AG20443 (cell line): Measurements from ENCODE around the gene SLC25A31.
A peak's percentile ranks its signal among the peaks of the same experiment; 100 is the strongest.

ENCODE experiments used
- DNase-seq: peaks from one replicate; pipeline ENCODE4 v3.0.0; 2012; ENCODE audit warnings: low spot score, mixed read lengths

Gene SLC25A31

DNA sequence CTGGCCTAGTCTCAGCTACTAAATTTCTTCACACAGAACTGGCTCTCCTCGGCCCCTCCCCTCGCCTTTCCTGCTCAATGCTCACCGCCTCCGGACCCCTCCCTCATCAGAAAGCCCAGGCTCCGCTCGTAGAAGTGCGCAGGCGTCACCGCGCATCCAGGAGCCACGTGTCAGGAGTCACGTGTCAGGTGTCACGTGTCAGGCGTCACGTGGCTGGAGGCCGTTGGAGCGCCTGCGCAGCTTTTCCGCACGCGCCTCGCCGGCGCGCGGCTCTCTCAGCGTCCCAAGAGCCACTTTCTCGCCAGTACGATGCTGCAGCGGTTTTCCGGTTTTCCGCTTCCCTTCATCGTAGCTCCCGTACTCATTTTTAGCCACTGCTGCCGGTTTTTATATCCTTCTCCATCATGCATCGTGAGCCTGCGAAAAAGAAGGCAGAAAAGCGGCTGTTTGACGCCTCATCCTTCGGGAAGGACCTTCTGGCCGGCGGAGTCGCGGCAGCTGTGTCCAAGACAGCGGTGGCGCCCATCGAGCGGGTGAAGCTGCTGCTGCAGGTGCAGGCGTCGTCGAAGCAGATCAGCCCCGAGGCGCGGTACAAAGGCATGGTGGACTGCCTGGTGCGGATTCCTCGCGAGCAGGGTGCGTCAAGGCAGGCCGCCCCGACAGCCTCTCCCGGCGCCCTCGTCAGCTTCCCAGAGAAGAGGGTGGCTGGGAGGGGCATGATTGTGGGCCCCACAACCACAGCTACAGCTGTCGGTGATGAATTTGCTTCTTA lies at the start of gene SLC25A31:
Gene SLC25A31 (plus strand): TSS at position 259 of the 772 bp plus-strand sequence. CDS start 146 bp downstream, at position 405.
- DNase-seq: no peak

DNA sequence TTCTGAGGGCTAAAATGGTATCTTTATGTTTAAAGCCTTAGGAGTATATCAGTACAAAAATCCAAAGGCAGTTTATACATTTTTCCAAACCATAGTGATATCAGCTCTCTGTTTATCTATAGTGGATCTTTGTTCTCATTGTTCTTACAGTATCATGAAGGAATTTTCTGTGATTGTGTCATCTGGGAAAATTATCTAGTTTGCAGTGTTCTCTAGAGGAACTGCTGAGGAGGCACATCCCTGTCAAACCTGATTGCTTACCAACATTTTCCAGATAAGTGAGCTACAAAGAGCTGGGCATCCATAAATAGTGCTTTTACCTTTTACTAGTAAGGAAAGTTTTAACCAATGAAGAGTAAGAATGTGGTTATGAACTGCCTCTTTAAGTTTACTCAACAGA lies 44.9 kb upstream of the SLC25A31 start:
- DNase-seq: no peak

DNA sequence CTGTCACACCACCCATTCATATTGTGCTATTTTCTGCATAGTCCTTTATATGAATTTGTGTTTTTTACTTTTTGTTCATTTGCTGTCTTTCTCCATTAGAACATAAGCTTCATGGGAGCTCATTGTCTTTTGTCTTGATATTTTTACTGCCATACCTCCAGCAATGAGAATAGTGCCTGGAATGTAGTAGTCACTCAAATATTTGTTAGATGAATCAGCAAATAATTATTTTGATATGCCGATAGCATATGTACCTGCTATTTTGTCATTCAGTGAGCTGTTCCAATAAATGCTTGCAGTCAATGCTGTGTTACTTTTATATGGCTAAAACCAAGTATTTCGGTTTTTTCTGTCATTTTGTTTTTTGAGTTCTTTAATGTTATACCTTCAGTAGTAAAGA lies 43.5 kb upstream of the SLC25A31 start:
- no peak for DNase-seq

DNA sequence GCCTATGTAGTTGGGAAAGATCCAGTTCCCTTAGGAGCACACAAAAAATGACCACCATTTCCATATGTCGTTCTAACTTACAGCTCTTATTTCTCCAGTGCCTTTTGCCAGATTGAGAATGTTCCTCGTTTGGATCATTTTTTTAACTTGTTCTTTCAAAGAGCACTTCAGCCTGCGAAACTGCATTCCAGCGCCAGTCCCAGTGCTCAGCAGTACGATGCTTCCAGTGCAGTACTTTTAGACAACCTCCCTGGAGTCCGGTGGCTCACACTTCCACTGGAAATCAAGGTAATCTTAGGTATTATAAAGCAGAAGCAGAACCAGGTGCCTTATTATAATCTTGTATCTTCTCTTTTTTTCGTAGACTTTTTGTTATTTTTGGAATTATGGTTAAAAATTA lies 42.6 kb upstream of the SLC25A31 start:
- no peak for DNase-seq

DNA sequence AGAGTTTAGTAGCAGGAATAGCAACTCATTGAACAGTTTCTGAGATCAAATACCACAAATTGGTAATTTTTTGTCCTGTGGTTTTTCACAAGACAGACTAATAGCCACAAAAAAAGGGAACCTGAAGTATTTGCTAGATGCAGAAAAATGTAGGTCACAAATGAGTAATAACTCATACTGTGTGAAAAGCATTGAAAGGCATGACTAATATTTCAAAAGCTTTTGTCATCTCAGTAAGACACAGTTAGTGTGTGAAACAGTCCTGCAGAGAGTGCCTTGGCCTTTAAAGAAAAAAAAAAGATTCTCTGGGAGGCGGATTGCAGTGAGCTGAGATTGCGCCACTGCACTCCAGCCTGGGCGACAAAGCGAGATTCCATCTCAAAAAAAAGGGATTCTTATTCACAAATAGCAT lies 31.4 kb upstream of the SLC25A31 start:
- peak; percentile 53 for DNase-seq

DNA sequence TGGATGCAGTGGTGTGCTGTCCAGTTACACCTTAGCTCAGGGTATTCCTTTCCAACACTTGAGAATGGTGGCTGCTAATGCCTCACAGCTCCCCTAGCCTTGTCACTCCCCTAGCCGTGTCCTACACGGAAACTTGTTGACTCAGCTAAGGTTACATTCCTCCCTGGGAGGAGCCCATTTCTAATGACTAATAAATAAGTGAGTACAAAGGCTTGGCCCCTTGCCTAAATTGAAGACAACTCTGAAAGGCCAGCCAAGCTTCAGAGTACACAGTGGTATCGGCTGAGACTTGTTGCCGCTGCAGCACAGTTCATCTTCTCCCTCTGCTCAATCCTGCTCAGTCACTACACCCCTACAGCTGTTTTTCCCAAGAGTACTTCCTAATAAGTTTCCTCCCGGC lies 21.2 kb upstream of the SLC25A31 start:
- DNase-seq: peak; percentile 37

DNA sequence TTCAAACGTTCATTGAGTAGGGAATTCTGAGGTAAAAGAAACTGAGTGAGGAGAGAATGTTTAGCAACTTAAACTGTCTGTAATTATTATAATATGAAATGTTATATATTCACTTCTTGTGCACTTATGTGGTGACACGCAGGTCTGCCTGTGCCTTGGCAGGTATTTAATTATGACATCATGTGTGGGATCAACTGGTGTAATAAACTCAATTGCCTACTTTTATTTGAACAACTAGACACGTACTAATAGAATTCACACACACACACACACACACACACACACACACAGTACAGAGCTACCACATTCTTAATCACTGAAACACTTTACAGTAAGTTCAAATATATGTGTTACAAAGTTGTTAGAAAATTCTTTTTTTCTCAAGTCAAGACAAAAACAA lies 20.7 kb upstream of the SLC25A31 start:
- no peak for DNase-seq

DNA sequence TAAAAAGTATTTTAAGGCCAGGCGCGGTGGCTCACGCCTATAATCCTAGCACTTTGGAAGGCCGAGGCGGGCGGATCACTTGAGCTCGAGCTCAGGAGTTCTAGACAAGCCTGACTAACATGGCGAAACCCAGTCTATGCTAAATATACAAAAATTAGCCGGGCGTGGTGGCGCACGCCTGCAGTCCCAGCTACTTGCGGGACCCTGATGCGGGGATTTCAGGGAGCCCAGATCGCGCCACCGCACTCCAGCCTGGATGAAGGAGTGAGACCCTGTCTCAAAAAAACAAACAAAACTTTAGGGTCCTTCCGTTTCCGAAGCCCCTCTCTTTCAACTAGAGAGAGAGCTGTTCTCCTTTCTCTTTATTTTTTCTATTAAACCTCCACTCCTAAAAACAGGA lies 1.2 kb downstream of the SLC25A31 start:
- DNase-seq: no peak

DNA sequence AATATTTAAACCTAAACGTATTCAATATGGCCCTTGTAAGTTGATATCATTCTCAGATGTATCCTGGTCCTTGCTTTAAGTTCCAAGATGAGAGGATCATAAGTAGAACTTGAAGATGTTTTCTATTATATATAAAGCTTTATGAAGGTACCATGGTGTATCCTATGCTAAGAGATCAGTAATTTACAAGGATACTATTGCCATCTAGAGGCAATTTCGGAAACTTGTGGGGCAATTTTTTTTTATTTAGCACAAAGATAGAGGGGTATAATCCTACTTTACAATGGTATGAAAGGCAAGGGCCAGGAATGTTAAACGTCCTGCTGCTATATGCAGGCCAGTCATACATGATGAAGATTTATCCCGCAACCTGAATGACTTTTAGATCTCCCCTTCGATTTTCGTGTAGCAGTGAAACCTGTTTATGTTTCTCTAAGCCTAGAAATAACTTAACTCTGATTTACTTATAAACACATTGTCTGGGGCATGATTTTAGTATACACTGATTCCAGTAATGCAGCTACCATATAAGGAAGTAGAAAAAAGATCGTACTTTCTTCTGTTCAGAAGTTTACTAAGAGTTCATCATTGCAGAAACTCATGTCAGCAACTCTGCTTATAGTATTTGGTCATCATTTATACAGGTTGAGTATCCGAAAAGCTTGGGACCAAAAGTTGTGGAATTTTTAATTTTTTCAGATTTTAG lies 2.6 kb downstream of the SLC25A31 start:
- DNase-seq: peak; percentile 45

DNA sequence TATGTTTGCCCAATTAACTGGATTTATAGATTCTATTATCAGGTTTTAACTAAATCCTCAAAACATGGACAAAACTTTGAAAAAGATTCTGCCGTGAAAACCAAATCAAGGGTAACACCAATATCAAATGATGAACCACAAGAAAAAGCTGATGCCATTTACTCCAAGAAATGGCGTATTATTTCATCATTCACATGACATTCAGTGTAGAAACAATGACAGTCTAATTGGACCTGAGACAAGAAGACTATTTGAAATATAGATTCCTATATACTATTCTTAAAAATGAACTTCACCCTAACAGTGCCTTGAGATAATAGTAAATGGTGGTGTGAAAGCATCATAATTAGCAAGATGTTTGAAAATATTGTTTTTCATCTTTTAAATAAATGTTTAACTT lies 4.8 kb downstream of the SLC25A31 start:
- no peak for DNase-seq

DNA sequence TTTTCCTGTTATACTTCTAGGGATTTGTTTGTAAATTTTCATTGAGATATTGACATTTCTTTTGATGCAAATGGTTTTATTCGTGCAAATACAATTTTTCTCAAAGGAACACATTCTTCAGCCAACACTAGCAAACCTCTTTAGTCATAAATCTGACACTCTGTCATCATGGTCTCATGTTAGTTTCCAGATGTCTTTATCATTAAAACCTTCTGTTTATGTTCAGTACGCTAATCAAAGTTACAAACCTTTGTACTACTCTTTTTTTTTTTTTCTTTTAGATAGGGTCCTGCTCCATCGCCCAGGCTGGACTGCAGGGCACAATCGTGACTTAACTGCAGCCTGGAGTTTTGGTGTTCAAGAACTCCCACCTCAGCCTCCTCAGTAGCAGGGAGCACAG lies 7.1 kb downstream of the SLC25A31 start:
- no peak for DNase-seq

DNA sequence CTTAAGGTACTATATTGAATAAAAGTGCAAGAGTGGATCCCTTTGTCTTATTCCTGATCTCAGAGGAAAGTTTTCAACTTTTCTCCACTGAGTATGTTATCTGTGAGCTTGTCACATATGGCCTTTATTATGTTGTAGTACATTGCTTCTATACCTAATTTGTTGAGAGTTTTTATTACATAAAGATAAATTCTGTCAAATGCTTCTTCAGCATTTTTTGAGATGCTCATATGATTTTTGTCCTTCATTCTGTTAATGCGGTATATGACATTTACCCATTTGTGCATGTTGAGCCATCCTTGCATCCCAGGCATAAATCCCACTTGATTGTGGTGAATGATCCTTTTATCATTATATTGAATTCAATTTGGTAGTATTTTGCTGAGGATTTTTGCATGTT lies 11.0 kb downstream of the SLC25A31 start:
- no peak for DNase-seq

DNA sequence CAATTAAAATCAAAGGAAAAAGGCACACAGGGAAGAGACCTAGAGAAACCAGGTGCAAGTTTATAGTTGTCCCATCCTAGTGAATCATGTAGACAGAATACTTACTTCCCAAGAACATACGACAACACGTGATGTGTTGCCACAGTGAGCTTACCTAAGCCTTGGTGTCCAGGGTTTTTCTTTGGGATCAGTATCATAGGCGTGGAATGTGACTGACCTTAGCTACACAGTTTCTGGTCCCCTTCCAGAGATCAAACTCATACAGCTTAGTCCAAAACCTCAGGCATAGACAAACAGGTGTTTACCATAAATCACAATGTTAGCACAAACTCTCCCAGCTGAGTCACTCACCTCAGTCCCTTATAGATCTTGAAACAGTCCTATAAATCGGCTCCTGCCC lies 17.7 kb downstream of the SLC25A31 start:
- DNase-seq: no peak

DNA sequence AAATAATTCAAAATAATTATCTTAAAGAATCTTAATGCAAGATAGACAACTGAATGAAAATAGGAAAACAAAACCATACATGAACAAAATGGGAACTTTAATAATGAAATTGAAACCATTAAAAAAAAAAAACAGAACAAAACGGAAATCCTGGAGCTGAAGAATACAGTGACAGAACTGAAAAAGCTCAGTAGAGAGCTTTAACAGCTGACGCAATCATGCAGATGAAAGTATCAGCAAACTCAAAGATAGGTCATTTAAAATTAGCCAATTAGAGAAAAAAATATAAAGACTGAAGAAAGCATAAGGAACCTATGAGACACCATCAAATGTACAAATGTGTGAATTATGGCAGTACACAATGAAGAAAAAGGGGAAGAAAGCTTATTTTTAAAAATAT lies 18.8 kb downstream of the SLC25A31 start:
- DNase-seq: no peak

DNA sequence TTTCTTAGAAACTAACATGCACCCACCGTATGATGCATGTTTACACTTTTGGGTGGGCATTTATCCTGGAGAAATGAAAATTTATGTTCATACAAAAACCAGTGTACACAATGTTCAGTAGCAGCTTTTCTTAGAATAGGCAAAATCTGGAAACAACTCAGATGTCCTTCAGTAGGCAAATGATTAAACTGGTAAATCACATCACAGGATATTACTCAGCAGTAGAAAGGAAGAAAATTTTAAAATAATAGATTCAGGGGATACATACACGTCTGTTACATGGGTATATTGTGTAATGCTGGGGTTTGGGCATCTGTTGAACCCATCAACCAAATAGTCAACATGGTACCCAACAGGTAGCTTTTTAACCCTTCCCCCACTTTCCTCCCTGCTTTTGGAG lies 26.7 kb downstream of the SLC25A31 start:
- DNase-seq: no peak

DNA sequence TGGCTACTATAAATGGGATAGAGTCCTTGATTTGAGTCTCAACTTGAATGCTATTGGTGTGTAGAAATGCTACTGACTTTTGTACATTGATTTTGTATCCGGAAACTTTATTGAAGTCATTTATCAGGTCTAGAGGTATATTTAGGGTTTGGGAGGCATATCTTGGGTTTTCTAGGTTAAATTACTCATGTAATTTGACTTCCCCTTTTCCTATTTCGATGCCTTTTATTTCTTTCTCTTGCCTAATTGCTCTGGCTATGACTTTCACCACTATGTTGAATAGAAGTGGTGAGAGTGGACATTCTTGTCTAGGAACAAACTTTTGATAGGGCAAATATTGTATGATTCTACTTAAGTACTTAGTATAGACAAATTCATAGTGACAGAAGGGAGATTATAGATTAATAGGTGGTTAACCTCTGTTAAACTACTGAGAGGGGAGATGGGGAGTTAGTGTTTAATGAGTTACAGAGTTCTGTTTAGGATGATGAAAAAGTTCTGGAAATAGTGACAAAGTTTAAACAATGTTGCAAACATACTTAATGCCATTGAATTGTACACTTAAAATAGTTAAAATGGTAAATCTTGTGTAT lies 29.1 kb downstream of the SLC25A31 start:
- DNase-seq: no peak

DNA sequence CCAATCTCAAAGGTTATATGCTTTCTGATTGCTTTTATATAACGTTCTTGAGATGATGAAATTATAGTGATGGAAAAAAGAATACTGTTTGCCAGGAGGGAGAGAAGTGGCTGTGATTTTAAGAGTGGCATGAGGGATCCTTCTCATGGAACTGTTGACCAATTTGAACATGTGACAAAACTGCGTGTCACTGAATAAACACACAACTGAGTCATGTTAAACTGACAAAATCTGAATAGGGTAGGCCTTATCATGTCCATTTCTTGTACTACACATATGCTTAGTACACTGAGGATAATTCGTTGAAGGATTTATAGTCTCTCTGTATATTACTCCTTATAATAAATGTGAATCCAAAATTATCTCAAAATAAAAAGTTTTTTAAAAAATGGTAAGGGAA lies 29.7 kb downstream of the SLC25A31 start:
- no peak for DNase-seq

DNA sequence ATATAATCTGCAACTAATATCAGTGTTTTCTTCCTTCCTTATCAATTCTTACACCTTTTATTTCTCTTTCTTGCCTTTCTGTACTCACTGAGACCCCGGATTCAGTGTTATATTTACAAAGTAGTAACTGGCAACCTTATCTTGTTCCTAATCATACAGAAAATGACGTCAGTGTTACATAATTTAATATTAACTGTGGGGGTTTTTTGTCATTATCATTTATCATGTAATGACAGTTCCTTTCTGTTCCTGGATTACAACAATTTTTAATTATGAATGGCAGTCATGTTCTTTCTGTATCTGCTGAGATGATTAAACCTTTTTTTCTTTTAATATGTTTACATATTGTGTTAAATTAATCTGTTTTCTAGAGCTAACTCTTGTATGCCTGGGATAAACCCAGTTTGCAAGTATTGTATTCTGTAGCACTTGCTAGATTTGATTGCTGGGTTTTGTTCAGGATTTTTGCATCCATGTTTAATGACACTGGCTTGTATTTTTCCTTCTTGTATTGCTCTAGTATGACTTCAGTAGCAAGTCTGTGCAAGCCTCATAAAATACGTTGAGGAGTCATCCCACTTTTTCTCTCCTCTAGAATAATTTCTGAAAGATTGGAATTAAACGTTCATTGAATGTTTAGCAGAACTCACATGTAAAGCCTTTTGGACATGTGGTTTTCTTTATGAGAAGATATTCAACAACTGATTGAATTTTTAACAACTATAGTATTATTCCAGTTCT lies 41.5 kb downstream of the SLC25A31 start:
- no peak for DNase-seq

DNA sequence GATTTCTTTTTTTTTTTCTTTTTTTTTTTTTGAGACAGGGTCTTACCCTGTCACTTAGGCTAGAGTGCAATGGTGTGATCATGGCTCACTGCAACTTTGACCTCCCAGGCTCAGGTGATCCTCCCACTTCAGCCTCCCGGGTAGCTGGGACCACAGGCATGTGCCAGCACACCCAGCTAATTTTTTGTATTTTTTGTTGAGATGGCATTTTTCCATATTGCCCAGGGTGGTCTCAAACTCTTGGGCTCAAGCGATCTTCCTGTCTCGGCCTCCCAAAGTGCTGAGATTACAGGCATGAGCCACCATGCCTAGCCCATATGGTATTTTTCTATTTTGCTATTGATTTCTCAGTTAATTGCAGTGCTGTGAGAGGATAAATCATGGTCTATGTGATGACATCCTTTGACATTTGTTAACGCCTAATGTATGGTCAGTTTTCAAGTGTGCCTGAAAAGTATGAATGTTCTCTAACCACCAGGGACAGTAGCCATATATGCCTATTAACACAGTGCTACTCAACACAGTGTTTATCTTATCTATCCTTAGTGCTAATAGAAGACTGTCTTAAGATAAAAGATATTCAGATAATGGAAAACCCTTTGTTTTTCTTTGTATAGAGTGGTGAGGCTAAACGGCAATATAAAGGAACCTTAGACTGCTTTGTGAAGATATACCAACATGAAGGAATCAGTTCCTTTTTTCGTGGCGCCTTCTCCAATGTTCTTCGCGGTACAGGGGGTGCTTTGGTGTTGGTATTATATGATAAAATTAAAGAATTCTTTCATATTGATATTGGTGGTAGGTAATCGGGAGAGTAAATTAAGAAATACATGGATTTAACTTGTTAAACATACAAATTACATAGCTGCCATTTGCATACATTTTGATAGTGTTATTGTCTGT lies 42.8 kb downstream of the SLC25A31 start:
- no peak for DNase-seq

DNA sequence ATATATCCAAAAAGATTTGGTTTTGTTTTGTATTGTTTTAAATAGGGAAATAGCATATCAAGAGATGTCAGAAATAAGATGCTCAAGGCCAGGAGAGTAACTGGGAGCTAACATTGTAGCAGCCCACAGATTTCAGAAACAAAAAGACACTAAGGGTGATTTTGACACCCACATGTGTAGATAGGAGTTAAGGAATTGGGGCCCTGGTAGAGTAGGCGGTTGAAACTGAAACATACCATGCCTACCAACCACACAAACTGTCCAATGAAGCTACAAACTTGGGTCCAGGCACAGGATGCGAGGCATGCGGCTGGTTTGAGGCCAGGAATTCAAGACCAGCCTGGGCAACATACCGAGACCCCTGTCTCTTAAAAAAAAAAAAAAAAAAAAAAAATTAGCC lies 45.6 kb downstream of the SLC25A31 start:
- no peak for DNase-seq

DNA sequence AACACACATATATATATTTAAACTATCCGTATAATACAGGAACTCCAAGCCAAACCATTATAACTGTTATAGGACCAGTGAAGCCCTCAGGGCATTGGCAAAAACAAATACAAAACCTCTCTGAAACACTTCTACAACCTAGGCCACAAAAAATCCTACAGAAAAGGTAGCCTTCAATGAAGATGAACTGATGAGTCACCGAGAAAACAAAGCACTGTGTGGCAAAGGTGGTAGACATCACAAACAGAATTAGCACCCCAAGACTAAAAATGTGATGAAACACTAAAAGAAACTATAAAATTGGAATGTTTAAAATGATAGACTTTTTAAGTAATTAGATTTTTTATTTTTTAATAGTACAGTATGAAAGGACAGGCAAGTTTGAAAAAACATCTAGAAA lies 46.4 kb downstream of the SLC25A31 start:
- no peak for DNase-seq

DNA sequence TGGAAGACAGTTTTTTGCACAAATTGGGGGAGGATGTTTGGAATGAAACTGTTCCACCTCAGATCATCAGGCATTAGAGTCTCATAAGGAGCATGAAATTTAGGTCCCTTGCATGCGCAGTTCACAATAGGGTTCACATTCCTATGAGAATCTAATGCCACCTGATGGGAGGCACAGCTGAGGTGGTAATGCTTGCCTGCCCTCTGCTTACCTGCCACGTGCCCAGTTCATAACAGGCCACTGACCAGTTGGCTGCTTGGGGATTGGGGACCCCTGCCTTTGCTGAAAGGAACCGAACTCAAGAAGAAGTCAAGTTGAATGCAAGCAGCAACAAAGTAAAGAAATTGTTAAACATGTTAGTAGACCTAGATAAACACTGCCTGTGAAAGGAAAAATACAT lies 47.3 kb downstream of the SLC25A31 start:
- DNase-seq: no peak
